ENCODE results near the gene ABCC4. TPM values are rescaled to one million over a fixed set of nuclear protein-coding genes. Genes with fewer than 3 reads are reported as not detected.

ABCC4 gene
- total RNA-seq, 4 donors from 2014 or later, result 5.1 to 51.2 (median 14.6) TPM

DNA sequence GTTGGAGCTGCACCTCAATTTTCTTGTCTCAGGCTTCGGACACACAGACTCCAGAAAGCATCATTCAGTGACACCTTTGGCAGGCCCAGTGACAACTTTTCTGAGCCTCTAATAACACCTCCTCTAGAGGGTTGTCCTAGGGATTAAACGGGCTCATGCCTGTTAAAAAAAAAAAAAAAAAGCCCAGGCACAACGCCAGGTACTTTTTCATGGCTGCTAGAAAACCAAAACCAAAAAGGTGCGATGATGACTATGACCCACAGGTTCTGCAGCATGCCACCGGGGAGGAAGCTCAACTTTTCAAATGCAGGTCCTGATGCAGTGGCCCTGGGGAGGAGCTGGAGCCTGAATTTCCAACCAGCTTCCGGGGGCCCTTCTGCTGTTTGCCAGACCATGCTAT lies 184.2 kb downstream of the ABCC4 start:
- WGBS, result 50% methylated on average over 6 of the region's 6 CpGs

DNA sequence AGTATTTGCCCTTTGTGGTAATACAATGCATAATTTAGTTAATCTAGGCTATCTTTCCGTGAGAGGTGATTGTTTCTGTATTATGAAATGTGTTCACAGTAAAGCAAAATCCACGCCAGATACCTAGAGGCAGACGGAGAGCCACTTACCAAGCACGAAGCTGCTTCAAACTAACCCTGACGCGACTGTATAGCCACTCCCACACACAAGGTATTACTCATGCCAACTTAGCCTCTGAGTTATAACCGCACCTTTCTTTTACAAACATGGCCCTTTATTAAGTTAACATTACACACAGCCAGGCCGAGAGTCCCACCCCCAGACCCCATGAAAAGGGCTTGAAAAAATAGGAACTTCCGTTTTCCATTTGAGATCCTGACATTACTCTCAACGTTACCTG lies 185.7 kb downstream of the ABCC4 start:
- no peak for DNase-seq (ENCODE audit: low spot score in 2 of 2)
- H3K9me3 ChIP-seq, result no peaks in the 10 kb centered on the region
- TF ChIP-seq, protein P1, sequence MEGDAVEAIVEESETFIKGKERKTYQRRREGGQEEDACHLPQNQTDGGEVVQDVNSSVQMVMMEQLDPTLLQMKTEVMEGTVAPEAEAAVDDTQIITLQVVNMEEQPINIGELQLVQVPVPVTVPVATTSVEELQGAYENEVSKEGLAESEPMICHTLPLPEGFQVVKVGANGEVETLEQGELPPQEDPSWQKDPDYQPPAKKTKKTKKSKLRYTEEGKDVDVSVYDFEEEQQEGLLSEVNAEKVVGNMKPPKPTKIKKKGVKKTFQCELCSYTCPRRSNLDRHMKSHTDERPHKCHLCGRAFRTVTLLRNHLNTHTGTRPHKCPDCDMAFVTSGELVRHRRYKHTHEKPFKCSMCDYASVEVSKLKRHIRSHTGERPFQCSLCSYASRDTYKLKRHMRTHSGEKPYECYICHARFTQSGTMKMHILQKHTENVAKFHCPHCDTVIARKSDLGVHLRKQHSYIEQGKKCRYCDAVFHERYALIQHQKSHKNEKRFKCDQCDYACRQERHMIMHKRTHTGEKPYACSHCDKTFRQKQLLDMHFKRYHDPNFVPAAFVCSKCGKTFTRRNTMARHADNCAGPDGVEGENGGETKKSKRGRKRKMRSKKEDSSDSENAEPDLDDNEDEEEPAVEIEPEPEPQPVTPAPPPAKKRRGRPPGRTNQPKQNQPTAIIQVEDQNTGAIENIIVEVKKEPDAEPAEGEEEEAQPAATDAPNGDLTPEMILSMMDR (IDR thresholded peaks at IDR 0.05), result no peak
- no peak for TF ChIP-seq POLR2A (IDR thresholded peaks at IDR 0.05)
- TF ChIP-seq EP300 (IDR thresholded peaks at IDR 0.05), result no peak
- TF ChIP-seq POLR2AphosphoS5 (IDR thresholded peaks at IDR 0.05), result no peak
- peaks cover 17% of the 10 kb centered on the region for H3K4me1 ChIP-seq
- no peak overlapping the region for H3K27ac ChIP-seq
- H3K36me3 ChIP-seq, result no peaks in the 10 kb centered on the region
- no peak overlapping the region for H3K4me3 ChIP-seq
- WGBS, result 65% methylated on average over 10 of the region's 10 CpGs
- H3K27me3 ChIP-seq, result no peaks in the 10 kb centered on the region

More for the DNA sequence above, 184.2 kb downstream of the ABCC4 start:
- Histone ChIP-seq H3K4me3 (no peak overlapping the region), H3K9me3 (no peaks in the 10 kb centered on the region), H3K27me3 (no peaks in the 10 kb centered on the region), H3K27ac (no peak overlapping the region), H3K36me3 (no peaks in the 10 kb centered on the region), H3K4me1 (peaks cover 15% of the 10 kb centered on the region)
- no peak for DNase-seq (ENCODE audit: low spot score in 2 of 2)
- no peak for TF ChIP-seq POLR2AphosphoS5 (IDR thresholded peaks at IDR 0.05)
- no peak for TF ChIP-seq EP300 (IDR thresholded peaks at IDR 0.05)
- no peak for TF ChIP-seq POLR2A (IDR thresholded peaks at IDR 0.05)
- TF ChIP-seq, protein P1 (IDR thresholded peaks at IDR 0.05), result no peak

DNA sequence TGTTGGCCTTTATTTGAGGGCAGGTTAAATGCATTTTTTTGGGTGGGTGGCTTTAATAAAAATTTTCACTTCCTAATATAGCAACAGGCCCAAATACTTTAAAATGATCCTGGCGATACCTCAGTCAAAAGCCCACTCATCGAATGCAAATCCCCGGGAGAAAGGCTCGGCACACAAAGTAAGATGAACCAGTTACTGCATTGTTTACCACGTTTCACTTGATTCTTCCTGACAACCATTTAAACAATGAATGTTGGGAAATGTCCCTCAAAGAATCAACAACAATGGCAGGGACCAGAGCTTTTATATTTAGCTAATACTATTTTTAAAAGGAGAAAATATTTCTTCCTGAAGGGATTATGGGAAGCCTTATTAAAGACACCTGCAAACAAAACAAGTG lies 187.7 kb downstream of the ABCC4 start:
- no peak overlapping the region for H3K4me3 ChIP-seq
- no peak for DNase-seq (ENCODE audit: low spot score in 2 of 2)

DNA sequence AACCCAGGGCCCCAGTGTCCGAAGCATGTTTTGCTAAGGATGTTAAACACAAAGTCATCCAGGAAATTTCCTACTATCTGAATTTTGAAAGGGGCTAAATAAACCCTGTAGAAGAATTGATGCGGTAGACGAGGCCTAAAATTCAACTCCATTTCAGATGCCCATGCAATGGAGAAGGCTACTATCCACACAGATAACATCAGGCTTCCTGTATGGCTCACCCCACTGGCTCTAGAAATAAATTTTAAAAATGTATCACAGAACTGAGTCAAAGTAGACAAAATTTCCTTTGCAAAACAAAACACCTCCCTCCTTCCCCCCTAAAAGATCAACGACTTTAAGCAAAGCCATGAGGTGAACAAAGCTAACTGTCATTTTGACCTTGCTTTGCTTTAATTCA lies 188.4 kb downstream of the ABCC4 start:
- H3K4me3 ChIP-seq, result no peak overlapping the region
- H3K27me3 ChIP-seq, result no peaks in the 10 kb centered on the region
- H3K4me1 ChIP-seq, result peaks cover 17% of the 10 kb centered on the region
- no peaks in the 10 kb centered on the region for H3K36me3 ChIP-seq
- DNase-seq (ENCODE audit: low spot score in 2 of 2), result no peak
- TF ChIP-seq, protein P1 (IDR thresholded peaks at IDR 0.05), result no peak
- TF ChIP-seq POLR2A (IDR thresholded peaks at IDR 0.05), result no peak
- no peak for TF ChIP-seq POLR2AphosphoS5 (IDR thresholded peaks at IDR 0.05)
- no peak for TF ChIP-seq EP300 (IDR thresholded peaks at IDR 0.05)
- H3K9me3 ChIP-seq, result no peaks in the 10 kb centered on the region
- no peak overlapping the region for H3K27ac ChIP-seq
- 98% methylated on average over 4 of the region's 4 CpGs for WGBS

More for the DNA sequence above, 187.7 kb downstream of the ABCC4 start:
- WGBS, result 86% methylated on average over 5 of the region's 5 CpGs
- Histone ChIP-seq H3K27me3 (no peaks in the 10 kb centered on the region), H3K27ac (no peak overlapping the region), H3K4me1 (peaks cover 17% of the 10 kb centered on the region), H3K36me3 (no peaks in the 10 kb centered on the region), H3K9me3 (no peaks in the 10 kb centered on the region)
- TF ChIP-seq, protein P1 (IDR thresholded peaks at IDR 0.05), result no peak
- TF ChIP-seq POLR2A (IDR thresholded peaks at IDR 0.05), result no peak
- no peak for TF ChIP-seq POLR2AphosphoS5 (IDR thresholded peaks at IDR 0.05)
- TF ChIP-seq EP300 (IDR thresholded peaks at IDR 0.05), result no peak

DNA sequence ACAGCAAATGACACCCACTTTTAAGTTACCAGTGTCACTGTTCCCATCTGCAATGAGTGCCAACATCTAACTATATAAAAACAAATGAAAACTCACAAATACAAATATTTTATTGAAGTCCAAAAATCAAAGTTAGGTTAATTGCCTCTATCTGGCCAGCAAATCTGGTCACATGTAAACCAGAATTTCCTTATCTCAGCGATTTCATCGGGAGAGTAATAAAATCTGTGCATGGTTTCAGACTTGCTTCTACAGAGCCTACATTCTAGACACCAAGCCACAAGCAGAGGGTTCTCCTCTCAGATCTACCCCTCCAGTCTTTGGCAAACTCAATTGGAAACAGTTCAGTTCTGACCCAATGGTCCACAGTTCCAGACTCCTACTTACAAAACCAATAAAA lies 189.6 kb downstream of the ABCC4 start:
- DNase-seq (ENCODE audit: low spot score in 2 of 2), result no peak
- WGBS, result 52% methylated on average over 2 of the region's 2 CpGs
- H3K36me3 ChIP-seq, result no peaks in the 10 kb centered on the region
- TF ChIP-seq POLR2A (IDR thresholded peaks at IDR 0.05) (no peak), EP300 (IDR thresholded peaks at IDR 0.05) (no peak), POLR2AphosphoS5 (IDR thresholded peaks at IDR 0.05) (no peak)
- TF ChIP-seq, protein P1 (IDR thresholded peaks at IDR 0.05), result no peak
- no peak overlapping the region for H3K27ac ChIP-seq
- H3K9me3 ChIP-seq, result no peaks in the 10 kb centered on the region
- no peaks in the 10 kb centered on the region for H3K27me3 ChIP-seq
- no peak overlapping the region for H3K4me3 ChIP-seq
- peaks cover 14% of the 10 kb centered on the region for H3K4me1 ChIP-seq

Measured in suprapubic skin (tissue), 4 donors.